ENCODE results near the gene ROR1. TPM values are rescaled to one million over a fixed set of nuclear protein-coding genes. Genes with fewer than 3 reads are reported as not detected.

Gene ROR1
- total and polyA plus RNA-seq, 2 of the 4 experiments (the other 2 are of a cell fraction) = 4.4 to 10.0 TPM

DNA sequence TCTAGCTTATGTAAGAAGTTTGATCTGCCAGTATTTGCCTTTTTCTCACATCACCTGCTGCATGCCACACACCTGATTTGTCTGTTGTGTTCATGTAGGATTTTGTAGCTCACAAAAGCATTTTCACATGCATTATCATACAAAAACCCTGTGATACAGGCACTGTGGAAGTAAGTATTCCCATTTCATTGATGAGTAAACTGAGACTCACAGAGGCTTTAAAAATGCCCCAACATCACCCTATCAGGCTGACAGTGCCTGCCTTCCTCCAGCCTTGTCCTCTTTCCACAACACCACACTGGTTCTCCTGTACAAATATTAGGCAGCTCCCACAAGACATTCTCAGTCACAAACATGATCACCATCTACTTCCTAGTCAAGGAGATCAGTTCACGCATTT, 343.7 kb downstream of the ROR1 start:
- Histone ChIP-seq H3K4me1 (ENCODE audit: control insufficient read depth, insufficient read depth, low read length) (no peaks in the 10 kb centered on the region; the same call in none of the 2 replicates), H4K5ac (ENCODE audit: low read depth, low read length) (no peak overlapping the region), H2BK20ac (ENCODE audit: low read depth, low read length) (no peak overlapping the region), H4K91ac (ENCODE audit: insufficient read depth, low read depth, low read length) (no peak overlapping the region), H2AK9ac (replicated peaks; ENCODE audit: low read depth, low read length, poor library complexity) (no peak overlapping the region), H3K4me3 (ENCODE audit: insufficient read depth, low read depth, low read length) (no peak overlapping the region), H2BK5ac (ENCODE audit: low read depth, low read length, poor library complexity, severe bottlenecking) (no peak overlapping the region), H3K36me3 (ENCODE audit: control insufficient read depth, insufficient read depth, low read length) (no peaks in the 10 kb centered on the region), H3K56ac (ENCODE audit: extremely low read depth, insufficient read depth, low read length) (no peak overlapping the region), H3K23ac (ENCODE audit: low read depth, low read length) (no peak overlapping the region), H3K14ac (replicated peaks; ENCODE audit: low read depth, low read length) (no peak overlapping the region), H3K4me2 (ENCODE audit: low read depth, low read length) (no peak overlapping the region), H4K8ac (ENCODE audit: low read depth in 2 of 2, low read length in 2 of 2) (no peak overlapping the region), H3K79me1 (ENCODE audit: low read depth in 1 of 2, low read length in 2 of 2) (no peaks in the 10 kb centered on the region), H3K27me3 (ENCODE audit: control insufficient read depth, insufficient read depth, low read length) (no peaks in the 10 kb centered on the region), H2AFZ (replicated peaks; ENCODE audit: low read length, poor library complexity) (no peak overlapping the region), H4K20me1 (ENCODE audit: insufficient read depth, low read length) (no peaks in the 10 kb centered on the region), H2AK5ac (ENCODE audit: low read depth, low read length) (no peak overlapping the region), H3K9ac (ENCODE audit: low read depth, low read length) (no peak overlapping the region), H2BK120ac (ENCODE audit: low read depth, low read length) (no peak overlapping the region), H3K9me3 (ENCODE audit: control insufficient read depth, insufficient read depth, low read length) (no peaks in the 10 kb centered on the region), H3K4ac (ENCODE audit: low read depth, low read length) (no peak overlapping the region), H3K9me1 (ENCODE audit: insufficient read depth, low read length) (no peaks in the 10 kb centered on the region), H2BK15ac (ENCODE audit: low read depth, low read length) (no peak overlapping the region), H3K18ac (ENCODE audit: low read depth, low read length) (no peak overlapping the region), H3K27ac (ENCODE audit: insufficient read depth, low read length) (no peak overlapping the region)
- CTCF ChIA-PET = no interaction called here
- no CpG with 5 or more reads among the region's 1 CpG for WGBS, 2 experiments (ENCODE audit: extremely low coverage in 2 of 2, insufficient read length in 1 of 2)
- ATAC-seq (ENCODE audit: low read depth) (no peak), DNase-seq (no peak)
- intact Hi-C loops (cut with micrococcal nuclease) (no loop called here), dilution Hi-C loops (cut with HindIII; ENCODE audit: low sequenced_read_pairs, unreplicated experiment) (no loop called here), in situ Hi-C loops (cut with MboI; ENCODE audit: low sequenced_read_pairs) (no loop called here)
- TF ChIP-seq RAD21 (IDR thresholded peaks at IDR 0.05; ENCODE audit: low read length) (no peak), MAFK (IDR thresholded peaks at IDR 0.05; ENCODE audit: low read depth, low read length) (no peak), BHLHE40 (IDR thresholded peaks at IDR 0.05; ENCODE audit: low read depth, low read length) (no peak), MAZ (IDR thresholded peaks at IDR 0.05; ENCODE audit: borderline replicate concordance, low read depth, low read length) (no peak), RFX5 (IDR thresholded peaks at IDR 0.05; ENCODE audit: low read depth, low read length) (no peak)
- TF ChIP-seq, protein P1, sequence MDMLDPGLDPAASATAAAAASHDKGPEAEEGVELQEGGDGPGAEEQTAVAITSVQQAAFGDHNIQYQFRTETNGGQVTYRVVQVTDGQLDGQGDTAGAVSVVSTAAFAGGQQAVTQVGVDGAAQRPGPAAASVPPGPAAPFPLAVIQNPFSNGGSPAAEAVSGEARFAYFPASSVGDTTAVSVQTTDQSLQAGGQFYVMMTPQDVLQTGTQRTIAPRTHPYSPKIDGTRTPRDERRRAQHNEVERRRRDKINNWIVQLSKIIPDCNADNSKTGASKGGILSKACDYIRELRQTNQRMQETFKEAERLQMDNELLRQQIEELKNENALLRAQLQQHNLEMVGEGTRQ (IDR thresholded peaks at IDR 0.05; ENCODE audit: low read depth, low read length) = no peak
- TF ChIP-seq, protein P2, sequence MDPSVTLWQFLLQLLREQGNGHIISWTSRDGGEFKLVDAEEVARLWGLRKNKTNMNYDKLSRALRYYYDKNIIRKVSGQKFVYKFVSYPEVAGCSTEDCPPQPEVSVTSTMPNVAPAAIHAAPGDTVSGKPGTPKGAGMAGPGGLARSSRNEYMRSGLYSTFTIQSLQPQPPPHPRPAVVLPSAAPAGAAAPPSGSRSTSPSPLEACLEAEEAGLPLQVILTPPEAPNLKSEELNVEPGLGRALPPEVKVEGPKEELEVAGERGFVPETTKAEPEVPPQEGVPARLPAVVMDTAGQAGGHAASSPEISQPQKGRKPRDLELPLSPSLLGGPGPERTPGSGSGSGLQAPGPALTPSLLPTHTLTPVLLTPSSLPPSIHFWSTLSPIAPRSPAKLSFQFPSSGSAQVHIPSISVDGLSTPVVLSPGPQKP (IDR thresholded peaks at IDR 0.05; ENCODE audit: borderline replicate concordance, low read depth, low read length) = no peak
- BruUV-seq (replicated peaks) = no TSS peak
- POLR2A ChIA-PET (ENCODE audit: unreplicated experiment) = no interaction called here
